Non-pigmented ciliary epithelial cell (primary cell): ENCODE data around the gene WDR49.

Experiments
- DNase-seq: peaks from one replicate; pipeline ENCODE4 v3.0.0-alpha.2; 2010; ENCODE audit warnings: low read depth

The WDR49 gene

DNA sequence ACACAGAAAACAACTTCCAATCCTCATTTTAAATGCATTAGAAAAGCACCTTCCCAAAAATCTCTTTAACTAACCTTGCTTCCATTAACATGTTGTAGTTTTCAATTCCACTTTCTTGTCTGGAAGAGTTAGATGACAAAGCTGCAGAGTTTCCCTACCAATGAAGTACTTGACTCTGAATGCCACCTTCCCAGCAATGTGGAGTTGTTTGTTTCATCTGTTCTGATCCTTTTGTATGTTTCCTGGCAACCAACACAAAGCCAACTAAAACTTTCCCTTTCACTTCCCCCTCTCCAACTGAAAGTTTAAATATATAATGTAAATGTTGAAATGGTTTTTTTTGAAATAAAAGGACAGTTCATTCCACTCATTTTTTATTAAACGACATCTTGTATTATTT is at the start of gene WDR49:
TSS of gene WDR49 (minus strand) at position 183 of the 400 bp plus-strand sequence. CDS start 517 bp downstream, outside the sequence.
- no peak for DNase-seq

DNA sequence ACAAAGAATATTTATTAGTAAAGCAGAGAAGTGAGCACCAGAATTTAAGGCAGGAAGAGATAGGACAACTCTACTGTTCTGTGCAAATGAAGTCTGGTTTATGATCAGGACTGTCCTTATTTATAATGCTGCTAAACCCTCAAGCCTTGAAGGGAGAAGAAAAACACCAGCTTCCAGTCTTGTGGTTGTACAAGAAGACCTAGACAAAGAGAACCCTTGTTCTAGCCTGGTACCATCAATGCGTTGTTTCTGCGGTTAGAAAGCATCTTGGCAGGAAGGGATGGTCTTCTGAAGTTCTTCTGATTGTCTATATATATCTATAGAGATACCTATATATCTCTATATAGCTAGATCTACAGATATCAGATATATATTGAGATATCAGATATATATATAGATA is 47.2 kb upstream of the WDR49 start:
- DNase-seq: no peak

DNA sequence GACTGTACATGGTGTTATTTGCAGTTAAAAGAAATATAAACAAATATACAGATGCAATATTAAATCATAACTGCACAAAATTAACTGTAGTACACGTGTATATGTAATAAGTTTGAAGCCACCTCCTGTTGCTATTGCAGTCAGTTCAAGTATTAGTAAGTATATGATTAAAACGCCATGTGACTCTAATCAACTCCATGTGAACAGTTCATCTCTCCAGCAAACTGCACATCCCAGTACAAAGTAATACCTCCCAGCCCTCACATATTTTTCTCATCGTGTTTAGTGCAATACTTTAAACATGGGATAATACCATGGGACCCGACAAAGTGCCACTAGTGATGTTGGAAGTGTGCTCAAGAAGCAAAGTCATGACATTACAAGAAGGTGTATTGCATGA is 46.3 kb upstream of the WDR49 start:
- DNase-seq: no peak

DNA sequence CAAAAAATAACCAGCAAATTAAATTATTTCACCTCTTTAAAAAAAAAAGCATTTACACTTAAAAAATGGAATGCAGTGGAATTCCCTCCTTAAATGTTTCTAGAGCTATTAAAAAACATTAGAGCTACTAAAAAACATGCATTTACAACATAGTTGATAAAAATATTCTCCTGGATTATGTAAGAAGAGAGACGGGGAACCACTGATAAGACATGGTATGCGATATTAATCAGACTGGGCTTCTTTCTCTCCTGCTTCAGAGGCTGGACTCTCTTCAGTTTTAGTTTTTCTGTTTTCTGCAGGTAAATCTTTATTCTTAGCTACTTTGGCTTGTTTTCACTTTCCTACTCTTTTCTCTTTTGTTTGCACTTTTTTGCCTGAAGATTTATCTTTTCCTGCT is 40.4 kb upstream of the WDR49 start:
- no peak for DNase-seq

DNA sequence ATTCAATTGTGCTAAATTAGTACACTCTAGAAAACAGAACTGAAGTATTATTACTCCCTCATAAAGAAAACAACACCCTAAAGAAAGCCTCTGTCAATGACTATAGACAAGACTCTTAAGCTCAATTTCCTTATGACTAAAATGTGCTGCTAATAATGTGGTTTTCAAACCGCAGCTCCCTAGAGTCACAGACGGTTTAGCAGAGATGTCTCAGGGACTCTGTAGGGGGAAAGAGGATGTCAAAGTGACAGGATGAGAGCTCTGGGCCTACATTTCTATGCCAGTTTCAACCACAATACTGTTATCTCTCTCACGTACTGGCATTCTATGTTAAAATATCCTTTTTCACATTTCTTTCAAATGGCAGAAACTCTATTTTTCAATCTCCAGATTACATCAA is 37.6 kb upstream of the WDR49 start:
- DNase-seq: no peak

DNA sequence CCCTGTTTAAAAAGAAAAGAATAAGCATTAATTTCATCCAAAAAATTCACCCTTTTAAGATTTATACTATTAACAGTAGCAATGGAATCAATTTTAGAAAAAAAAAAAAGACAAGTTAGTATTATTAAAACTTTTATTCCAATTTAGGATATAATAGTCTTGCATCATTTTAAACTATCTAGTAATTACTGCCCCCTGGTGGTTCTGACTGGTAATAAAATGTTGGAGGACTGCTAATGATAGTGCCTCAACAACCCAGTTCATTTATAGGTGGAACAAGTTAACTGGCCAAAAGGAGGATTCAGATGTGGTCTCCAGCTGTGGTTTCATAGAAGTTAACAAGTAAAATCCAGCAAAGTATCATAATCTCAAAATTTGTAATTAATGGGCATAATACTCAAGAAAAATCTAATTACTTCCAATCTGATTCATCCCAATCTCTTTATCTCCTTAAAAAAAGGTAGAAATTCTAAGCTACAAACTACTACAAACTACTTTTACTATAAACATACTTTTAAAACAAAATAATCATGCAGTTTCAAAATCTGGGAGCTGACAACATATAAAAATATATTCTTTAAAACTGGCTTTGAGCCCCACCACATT is 30.7 kb upstream of the WDR49 start:
- DNase-seq: peak; percentile 19

DNA sequence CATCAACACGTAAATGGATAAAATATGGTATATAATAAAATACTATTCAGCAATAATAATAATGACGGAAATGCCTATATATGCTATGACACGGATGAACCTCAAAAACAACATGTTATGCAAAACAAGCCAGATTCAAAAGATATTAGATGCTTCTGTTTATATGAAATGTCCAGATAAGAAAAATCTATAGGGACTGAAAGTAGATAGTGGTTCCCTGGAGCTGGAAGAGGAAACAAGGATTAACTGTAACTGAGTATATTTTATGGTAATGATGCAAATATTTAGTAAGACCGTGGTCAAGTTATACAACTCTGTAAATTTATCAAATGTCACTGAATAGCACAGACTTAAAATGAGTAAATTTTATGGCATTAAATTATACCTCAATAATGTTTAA is 25.8 kb upstream of the WDR49 start:
- DNase-seq: no peak

DNA sequence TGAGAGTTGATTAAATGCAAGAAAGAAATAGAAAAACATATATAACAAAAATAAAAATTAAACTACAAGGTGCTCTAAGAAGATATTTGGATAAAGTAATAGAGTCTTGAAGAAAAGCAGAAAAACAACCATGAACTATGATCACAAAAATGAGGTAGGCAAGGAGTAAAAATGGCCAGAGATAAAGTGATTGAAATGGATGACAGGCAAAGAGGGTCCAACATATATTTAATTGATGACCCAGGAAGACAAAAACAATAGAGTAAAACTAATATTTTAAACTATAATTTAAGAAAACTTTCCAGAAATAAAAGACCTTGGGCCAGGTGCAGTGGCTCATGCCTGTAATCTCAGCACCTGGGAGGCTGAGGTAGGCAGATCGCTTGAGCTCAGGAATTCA is 22.1 kb upstream of the WDR49 start:
- DNase-seq: no peak

DNA sequence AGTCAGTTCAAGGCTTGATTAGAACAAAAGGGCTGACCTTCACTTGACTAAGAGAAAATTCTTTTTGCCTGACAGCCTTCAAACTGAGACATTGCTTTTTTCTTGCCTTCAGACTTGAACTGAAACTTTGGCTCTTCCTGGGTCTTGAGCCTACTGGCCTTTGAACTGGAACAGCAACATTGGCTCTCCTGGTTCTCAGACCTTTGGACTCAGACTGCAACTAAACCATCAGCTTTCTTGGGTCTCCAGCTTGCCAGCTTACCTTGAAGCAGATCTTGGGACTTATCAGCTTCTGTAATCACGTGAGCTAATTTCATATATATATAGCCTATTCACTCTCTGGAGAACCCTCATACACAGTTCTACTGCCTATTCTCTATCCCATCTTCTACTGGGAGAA is 19.5 kb upstream of the WDR49 start:
- DNase-seq: no peak

DNA sequence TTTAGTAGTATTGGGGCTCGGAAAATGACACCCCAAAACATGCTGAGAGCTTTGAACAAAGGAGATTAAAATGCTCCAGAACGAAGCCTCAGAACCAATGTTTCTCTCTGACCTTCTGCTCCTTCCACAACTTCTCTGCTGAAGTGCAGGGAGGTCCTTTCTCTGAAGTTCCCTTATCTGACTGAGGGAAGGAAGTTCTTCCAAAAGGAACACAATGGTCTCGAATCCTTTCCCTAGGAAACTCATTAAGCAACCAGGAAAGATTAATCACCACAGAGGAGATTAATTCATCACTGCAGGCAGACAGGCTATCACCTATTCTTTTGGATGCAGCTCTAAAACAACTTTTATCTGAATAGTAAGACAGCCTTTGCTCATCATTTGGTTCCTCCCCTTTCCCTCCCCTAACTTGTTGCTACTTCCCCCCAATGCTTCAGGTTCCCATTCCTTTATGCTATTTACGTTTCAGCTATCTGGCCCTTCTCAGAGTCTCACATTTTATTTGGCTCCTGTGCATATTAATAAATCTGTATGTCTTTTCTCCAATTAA is 18.2 kb upstream of the WDR49 start:
- no peak for DNase-seq

DNA sequence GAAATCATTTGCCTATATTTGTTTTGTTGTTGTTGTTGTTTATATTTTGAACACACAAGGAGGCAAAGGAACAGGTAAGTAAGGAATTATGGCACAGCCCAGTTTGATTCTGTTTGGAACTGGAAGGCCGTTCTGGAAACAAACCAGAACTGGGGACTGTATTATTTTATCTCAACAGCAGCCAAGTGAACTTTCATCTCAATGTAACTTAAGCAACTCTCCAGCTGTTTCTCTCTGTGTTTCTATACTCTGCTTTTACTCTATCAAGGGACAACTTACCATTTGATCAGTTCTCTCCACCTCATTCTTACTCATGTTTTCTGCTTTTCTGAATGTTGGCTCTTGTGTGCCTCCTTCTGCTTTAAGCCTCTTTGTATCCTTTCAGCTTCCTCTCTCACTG is 16.0 kb upstream of the WDR49 start:
- no peak for DNase-seq

DNA sequence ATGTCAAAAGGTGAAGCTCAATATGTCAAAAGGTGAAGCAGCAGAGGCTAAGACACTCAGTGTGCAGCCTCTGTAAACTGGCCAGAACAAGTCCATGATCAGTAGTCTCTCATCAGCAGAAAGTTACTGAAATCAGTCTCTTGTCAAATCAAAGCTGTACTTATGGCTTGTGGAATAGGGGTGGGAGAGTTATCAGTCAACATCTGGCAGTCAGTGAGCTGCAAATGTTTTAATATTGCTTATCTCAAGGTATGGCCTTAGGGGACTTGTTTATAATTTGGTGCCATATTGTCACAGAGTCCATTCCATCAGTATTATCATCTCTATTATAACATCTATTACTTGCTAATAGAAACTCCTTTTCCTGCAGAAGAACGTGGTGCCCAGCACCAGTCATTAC is 14.9 kb upstream of the WDR49 start:
- DNase-seq: no peak

DNA sequence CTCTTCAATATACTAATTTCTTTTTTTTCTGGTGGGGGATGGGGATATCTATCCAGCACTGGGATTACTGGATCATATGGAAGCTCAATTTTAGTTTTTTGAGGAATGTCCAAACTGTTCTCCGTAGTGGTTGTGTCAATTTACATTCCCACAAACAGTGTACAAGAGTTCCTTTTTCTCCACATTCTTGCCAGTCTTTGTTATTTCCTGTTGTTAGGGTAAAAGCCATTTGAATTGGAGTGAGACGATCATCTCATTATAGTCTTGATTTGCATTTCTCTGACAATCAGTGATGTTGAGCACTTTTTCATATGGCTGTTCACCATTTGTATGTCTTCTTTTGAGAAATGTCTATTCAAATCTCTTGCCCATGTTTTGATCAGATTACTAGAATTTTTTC is 12.8 kb upstream of the WDR49 start:
- no peak for DNase-seq

DNA sequence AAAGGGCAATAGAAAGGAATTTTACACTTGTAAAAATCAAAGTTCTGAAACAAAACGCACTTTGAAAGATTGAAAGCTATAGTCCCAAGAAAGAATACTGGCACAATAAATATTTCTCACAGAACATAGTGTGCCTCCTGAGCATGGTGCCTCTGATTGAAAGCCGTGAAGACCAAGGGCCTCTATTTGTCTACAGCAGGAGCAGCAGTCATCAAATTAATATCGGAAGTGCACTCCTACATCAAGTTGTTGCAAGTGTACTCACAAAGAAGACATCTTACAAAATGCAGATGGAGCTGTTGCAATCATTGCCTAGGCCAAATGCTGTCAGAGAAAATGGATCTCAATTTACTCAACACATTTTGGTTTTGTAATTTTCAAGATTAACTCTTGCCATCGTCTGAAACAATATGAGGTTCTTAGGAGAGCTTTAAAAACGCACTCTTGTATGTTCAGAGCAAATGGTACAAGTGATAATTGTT is 9.2 kb upstream of the WDR49 start:
- no peak for DNase-seq

DNA sequence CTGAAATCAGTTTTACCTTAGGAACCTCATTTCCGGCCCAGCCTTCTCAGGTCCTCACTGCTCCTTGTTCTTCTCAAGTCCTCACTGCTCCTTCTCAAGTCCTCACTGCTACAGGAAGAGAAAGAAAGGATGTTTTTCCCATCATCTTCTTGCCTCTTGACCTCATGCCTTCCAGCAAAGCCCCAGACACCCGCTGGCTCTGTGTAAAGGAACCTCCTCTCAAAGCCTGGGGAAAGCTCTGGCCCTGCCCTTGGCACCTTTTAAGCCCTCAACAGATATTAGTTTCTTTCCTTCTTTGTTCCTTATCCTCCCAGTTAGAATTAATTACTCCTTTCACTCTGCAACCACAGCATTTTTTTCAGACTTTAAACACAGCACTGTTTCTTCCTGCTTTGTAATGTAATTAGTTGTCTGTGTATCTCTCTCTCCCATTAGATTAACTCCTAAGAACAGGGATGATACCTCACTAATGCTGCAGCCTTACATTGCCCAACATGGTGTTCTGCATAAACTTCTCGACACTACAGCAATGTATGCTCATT is 4.0 kb upstream of the WDR49 start:
- DNase-seq: no peak

DNA sequence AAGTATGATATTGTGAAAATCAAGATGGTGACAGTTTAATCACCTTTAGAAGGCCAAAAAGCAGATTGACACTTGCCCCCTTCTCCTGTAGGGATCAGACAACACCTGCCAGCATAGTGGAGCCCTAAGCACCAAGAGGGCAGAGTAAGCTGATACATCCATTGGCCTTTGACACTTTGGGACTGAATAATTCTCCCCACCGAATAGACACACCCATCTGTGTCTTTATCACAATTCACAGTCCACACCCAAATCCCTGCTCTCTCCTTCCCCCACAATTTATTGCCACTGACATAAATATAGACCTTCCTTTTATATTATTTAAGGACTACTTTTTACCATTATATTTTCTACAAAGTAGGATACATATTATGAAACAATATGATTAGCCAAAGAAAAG is 3.1 kb upstream of the WDR49 start:
- no peak for DNase-seq

DNA sequence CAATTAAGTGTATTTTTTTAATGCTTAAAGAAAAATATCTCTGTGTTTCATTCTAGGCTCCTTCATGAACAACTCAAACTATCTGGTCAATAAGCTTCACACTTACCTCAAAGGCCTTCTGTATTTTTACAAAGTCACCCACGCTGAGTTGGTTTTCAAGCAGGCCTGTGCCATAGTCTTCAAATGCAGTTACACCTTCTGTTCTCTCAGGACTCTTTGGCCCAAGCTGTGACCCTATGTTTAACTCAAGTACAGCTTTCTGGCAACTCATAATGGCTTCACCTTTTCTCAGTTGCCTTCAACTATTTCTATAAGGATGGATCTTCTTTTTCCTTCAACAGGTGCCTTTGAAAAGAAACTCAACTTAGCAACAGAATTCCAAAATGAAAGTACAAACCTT is 587 bp downstream of the WDR49 start:
- DNase-seq: no peak

DNA sequence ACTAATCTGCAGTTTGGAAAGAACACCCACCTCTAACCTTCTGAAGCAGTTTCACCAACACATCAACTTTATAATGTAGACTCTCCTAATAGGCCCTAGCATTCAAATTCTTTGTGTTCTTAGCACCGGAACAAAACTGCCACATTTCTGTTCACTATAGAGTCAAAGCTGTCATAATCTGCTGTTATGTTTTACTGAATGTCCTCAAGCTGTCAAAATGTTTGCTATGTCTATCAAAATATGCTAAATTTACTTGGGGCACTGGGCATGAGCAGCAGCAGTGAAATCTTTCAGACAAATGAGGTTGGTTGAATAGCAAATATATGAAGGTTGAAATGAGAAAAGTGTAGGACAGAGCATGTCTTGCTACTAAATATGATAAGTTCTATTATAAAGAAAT is 1.9 kb downstream of the WDR49 start:
- no peak for DNase-seq

DNA sequence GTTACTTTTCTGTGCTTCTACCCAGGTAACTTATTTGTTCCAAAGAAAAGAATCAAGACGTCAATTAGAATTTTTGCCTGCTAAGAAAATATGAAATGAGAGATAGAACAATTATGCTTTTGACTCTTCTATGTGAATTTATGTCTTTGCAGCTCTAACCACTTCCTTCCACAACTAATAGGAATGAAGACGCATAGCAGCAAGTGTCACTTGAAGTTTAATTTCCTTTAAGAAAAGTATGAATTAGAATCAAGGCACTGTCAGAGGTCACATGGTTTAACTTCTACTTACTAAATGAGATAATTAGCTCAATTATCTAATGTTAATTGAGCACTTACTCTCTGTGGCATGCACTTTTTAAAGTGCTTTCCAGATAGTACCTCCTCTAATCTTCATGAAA is 3.3 kb downstream of the WDR49 start:
- DNase-seq: no peak

DNA sequence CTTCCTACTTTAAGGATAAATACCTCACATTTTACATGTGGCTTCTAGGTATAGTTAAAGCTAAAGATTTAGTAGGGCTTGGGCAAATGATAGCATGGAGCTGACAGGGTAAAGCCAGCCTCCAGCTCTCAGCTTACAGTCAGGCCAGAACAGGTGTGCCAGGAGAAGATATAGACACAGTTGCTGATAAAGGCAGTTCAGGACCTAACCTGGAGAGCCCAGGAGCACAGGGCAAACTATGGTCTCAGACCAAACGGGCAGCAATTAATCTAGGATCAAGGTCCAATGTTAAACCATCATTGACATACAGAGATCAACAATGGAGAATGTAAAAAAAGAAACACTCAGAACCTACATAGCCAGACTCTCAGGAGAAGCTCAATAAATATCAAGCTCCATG is 4.0 kb downstream of the WDR49 start:
- no peak for DNase-seq

DNA sequence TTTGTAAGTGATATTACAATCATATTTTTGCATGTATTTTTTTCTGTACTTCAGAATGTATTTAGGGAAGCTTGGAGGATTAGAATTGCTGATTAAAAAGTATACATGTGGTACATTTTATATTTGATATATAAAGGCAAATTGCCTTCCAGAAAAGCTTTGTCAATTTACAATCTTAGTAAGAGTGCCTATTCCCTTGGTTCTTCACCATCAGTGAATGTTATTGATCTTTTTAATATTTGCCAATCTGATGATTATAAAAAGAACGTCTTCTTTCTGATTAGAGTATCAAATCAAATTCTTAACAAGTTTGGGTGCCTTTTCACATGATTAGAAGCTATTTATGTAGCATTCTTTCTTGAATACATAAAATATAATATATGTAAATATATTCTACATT is 9.1 kb downstream of the WDR49 start:
- no peak for DNase-seq

DNA sequence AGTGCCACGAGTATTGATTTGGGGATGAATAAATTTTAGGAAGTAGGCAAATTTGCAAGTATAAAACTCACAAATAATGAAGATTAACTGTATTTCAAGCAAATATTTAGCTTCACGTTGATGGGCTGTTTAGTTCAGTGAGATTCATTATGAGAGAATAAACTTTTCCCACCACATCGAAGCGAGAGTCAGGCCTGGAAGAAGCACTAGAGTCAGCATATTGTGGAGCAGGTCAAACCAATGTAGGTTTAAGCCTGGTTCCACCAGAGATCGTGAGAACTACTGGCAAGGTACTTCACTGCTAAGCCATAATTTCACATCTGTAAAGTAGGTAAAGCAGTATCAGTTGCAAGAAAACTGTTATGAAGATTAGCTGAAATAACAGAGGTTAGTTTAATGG is 22.3 kb downstream of the WDR49 start:
- DNase-seq: no peak

DNA sequence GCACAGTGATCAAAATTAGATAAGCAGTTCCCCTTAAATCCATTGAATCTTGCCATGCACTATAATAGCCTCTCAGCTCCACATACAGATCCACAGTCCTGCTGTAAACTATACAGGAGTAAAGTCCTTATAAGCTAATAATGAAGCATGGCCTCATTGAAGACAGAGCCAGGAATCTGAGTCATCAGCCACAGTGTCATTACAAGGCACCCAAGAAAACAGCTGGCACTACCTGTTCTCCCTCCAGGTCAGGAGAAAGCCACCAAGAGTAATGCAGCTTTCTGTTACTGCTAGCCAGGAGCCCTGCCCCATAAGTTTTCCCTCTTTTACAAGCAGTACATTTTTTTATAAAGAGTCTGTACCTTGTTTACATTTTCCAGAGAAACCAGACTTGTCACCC is 27.3 kb downstream of the WDR49 start:
- no peak for DNase-seq

DNA sequence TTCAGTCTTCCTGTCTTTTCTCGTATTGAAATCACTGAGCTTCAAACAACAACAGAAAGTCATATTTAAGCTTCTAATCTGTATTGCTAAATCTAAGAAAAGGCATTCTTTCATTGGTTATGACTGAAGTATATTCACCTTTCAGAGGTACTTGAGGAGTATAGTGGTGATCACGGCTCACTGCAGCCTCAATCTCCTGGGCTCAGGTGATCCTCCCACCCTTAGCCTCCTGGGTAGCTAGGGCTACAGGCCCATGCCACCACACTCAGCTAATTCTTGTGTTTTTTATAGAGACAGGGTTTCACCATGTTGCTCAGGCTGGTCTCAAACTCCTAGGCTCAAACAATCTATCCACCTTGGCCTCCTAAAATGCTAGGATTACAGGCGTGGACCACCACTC is 38.7 kb downstream of the WDR49 start:
- no peak for DNase-seq
